ENCODE measurements around the gene SSNA1. TPM values are rescaled to one million over a fixed set of nuclear protein-coding genes. Genes with fewer than 3 reads are reported as not detected.
A peak's percentile ranks its signal among the peaks of the same experiment; 100 is the strongest.

Gene SSNA1
- total and polyA plus RNA-seq, 12 donors = 13.2 to 138 (median 70.3) TPM

DNA sequence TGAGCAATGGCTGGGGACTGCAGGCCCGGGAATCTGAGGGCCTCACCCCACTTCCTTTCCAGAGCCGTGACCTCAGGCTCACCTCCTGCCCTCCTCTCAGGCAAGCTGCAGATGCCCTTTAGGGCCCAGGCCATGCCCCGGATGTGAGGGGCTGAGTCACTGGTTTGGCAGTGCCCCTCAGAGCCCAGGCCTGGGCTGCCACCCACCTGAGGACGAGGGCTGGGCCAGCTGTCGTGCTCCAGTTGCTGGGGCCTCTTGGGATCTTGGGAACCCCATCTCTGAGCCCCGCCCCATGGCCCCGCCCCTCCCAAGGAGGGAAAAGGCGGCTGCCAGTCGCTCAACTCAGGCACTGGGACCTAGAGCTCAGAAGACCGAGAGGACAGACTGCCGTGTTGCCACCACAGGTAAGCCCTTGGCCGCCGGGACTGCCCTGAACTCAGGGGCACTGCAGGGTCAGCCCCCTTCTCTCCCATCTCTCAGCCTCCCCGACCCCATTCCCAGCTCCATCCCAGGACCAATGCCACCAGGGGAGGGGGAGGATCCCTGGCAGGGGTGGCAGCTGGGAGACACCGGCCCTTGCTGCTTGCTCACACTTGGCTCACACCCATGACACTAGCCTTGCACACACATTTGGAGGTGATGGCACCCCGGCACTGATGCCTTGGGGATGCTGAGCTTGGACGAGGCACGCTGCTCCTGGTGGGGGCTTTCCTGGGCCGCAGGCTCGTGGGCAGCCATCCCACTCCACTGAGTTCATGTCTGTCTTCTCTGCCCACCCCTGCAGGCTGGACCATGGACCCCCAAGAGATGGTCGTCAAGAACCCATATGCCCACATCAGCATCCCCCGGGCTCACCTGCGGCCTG, 36.6 kb downstream of the SSNA1 start, which contains the start of gene CYSRT1:
CYSRT1 (plus strand) TSS at position 345 of the 865 bp plus-strand sequence; CDS start at position 793, 448 bp downstream.
- H3K27me3 ChIP-seq = peaks cover 15% of the 10 kb centered on the region
- 51 to 65% (median 56%) methylated on average over 3 to 23 of the region's 23 CpGs for WGBS, 4 donors
- DNase-seq = no peak
- intact Hi-C loops (cut with DNase I) = loop anchor here (5.0 kb wide), 1 partner anchor 108 kb away; no protein-coding TSS in a partner anchor
- TF ChIP-seq POLR2A (IDR thresholded peaks at IDR 0.05) = no peak
- TF ChIP-seq, protein P1, sequence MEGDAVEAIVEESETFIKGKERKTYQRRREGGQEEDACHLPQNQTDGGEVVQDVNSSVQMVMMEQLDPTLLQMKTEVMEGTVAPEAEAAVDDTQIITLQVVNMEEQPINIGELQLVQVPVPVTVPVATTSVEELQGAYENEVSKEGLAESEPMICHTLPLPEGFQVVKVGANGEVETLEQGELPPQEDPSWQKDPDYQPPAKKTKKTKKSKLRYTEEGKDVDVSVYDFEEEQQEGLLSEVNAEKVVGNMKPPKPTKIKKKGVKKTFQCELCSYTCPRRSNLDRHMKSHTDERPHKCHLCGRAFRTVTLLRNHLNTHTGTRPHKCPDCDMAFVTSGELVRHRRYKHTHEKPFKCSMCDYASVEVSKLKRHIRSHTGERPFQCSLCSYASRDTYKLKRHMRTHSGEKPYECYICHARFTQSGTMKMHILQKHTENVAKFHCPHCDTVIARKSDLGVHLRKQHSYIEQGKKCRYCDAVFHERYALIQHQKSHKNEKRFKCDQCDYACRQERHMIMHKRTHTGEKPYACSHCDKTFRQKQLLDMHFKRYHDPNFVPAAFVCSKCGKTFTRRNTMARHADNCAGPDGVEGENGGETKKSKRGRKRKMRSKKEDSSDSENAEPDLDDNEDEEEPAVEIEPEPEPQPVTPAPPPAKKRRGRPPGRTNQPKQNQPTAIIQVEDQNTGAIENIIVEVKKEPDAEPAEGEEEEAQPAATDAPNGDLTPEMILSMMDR (IDR thresholded peaks at IDR 0.05) = no peak
- H3K9me3 ChIP-seq (replicated peaks in 1 of 3) = no peaks in the 10 kb centered on the region
- peak within 1 kb of the TSS in 2 of 4 donors; percentile 77 to 81 for H3K4me3 ChIP-seq
- H3K27ac ChIP-seq = peak within 1 kb of the TSS in 2 of 5 donors; percentile 82 to 91
- peaks cover 13 to 20% of the 10 kb centered on the region in 2 donors for H3K4me1 ChIP-seq (replicated peaks in 1 of 2)
- no peaks in the 10 kb centered on the region for H3K36me3 ChIP-seq (replicated peaks in 1 of 2)

DNA sequence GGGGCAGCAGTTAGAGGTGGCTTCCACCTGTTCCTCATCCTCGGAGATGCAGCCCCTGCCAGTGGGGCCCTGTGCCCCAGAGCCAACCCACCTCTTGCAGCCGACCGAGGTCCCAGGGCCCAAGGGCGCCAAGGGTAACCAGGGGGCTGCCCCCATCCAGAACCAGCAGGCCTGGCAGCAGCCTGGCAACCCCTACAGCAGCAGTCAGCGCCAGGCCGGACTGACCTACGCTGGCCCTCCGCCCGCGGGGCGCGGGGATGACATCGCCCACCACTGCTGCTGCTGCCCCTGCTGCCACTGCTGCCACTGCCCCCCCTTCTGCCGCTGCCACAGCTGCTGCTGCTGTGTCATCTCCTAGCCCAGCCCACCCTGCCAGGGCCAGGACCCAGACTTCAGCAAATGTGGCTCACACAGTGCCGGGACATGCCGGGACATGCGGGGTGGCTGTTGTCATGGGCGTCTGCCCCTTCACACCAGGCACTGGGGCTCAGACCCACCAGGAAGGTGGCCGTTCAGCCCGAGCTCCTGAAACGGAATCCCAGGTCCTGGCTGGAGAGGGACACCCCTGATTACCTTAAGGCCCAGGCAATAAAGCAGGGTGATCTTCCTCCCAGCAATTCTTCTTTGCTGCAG, 37.3 kb downstream of the SSNA1 start:
- 78 to 84% (median 82%) methylated on average over 17 to 21 of the region's 21 CpGs; no CpG with 5 or more reads in 1 of the 4 donors for WGBS, 4 donors
- Histone ChIP-seq H3K27me3 (peaks cover 22% of the 10 kb centered on the region), H3K4me1 (replicated peaks in 1 of 2) (peaks cover 13 to 20% of the 10 kb centered on the region in 2 donors), H3K36me3 (replicated peaks in 1 of 2) (no peaks in the 10 kb centered on the region), H3K4me3 (no peak overlapping the region), H3K27ac (no peak overlapping the region), H3K9me3 (replicated peaks in 1 of 3) (no peaks in the 10 kb centered on the region)
- no peak for DNase-seq
- intact Hi-C loops (cut with DNase I) = loop anchor here (5.0 kb wide), 1 partner anchor 109 kb away; no protein-coding TSS in a partner anchor
- TF ChIP-seq POLR2A (IDR thresholded peaks at IDR 0.05) = no peak
- TF ChIP-seq, protein P1 (IDR thresholded peaks at IDR 0.05) = no peak

DNA sequence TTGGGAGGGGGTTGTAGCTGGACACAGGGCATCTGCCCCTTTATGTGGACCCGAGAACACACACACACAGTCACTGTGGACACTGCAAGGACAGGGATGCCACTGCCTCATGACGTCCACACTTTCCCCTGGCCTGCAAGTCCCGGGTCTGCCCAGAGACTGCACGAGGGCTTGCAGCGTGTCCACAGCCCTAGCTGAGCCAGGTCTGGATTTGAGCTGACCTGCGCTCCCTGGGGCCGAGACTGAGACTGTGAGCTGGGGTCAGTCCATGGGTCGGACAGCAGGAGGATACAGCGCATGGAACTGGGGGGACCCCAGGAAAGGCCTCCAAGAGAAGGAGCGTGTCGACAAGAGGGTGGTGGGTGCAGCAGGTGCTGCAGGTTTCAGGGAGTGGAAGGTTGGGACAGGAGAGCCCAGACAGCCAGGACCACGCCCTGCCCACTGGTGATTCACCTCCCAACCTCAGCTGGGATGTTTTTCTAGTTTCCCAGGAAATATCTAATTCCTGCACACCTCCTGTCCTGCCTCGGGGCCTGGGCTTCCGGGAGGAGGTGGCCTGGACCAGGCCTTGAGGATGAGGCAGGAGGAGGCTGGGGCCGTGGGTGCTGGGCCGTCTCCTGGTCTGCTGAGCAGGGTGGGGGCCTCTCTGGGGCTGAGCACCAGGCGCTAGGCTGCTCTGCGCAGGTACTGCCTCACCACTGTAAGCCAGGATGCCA, 38.0 kb downstream of the SSNA1 start:
- no peaks in the 10 kb centered on the region for H3K36me3 ChIP-seq (replicated peaks in 1 of 2)
- H3K4me3 ChIP-seq = no peak overlapping the region
- no peak overlapping the region for H3K27ac ChIP-seq
- H3K9me3 ChIP-seq (replicated peaks in 1 of 3) = no peaks in the 10 kb centered on the region
- peaks cover 10 to 18% of the 10 kb centered on the region in 2 donors for H3K4me1 ChIP-seq (replicated peaks in 1 of 2)
- intact Hi-C loops (cut with DNase I) = loop anchor here (5.0 kb wide), 1 partner anchor 109 kb away; no protein-coding TSS in a partner anchor
- TF ChIP-seq POLR2A (IDR thresholded peaks at IDR 0.05) = no peak
- TF ChIP-seq, protein P1 (IDR thresholded peaks at IDR 0.05) = no peak
- peaks cover 29% of the 10 kb centered on the region for H3K27me3 ChIP-seq
- no peak for DNase-seq
- 60 to 72% (median 67%) methylated on average over 17 to 18 of the region's 18 CpGs for WGBS, 4 donors
